ENCODE measurements around the gene SPATA1.
"Not testable (repeated sequence)": the region's sequence is repeated elsewhere in the genome, so short reads cannot be mapped to it uniquely, and the experiment has no call there.

Gene SPATA1

GRCh38 chr1:84505493-84506001 lies 639 bp upstream of the SPATA1 start:
- Histone ChIP-seq H3K79me2 (ENCODE audit: control insufficient read depth, low read length) (peaks cover 64% of the 10 kb centered on the region), H3K27ac (ENCODE audit: low read depth, low read length) (peak overlapping the region; percentile 87), H3F3A (ENCODE audit: control insufficient read depth, insufficient read depth) (peaks cover 29% of the 10 kb centered on the region), H3K4me2 (ENCODE audit: low read length) (peak overlapping the region; percentile 89), H3K9me3 (ENCODE audit: control insufficient read depth, insufficient read depth, low read length) (peaks cover 8% of the 10 kb centered on the region), H3K4me1 (ENCODE audit: control insufficient read depth, low read length) (peaks cover 33% of the 10 kb centered on the region), H4K20me1 (ENCODE audit: control insufficient read depth, insufficient read depth, low read depth, low read length) (peaks cover 16% of the 10 kb centered on the region; the same call in 1 of the 2 replicates), H3K27me3 (ENCODE audit: control insufficient read depth, low read length) (no peaks in the 10 kb centered on the region), H3K9me2 (replicated peaks; ENCODE audit: control insufficient read depth, low read length) (no peaks in the 10 kb centered on the region), H3K36me3 (ENCODE audit: control insufficient read depth, low read length) (peaks cover 44% of the 10 kb centered on the region), H3K4me3 (ENCODE audit: low read length) (peak overlapping the region; percentile 94)
- TF ChIP-seq EZH2phosphoT487 (IDR thresholded peaks at IDR 0.05; ENCODE audit: borderline replicate concordance, low read length) (no peak), CTCF (IDR thresholded peaks at IDR 0.05; ENCODE audit: low read depth, low read length, poor library complexity, severe bottlenecking) (no peak)

- TF ChIP-seq EZH2phosphoT487 (IDR thresholded peaks at IDR 0.05; ENCODE audit: borderline replicate concordance, low read length) (no peak), CTCF (IDR thresholded peaks at IDR 0.05; ENCODE audit: low read depth, low read length, poor library complexity, severe bottlenecking) (no peak)
- no peaks in the 10 kb centered on the region for H3K9me2 ChIP-seq (replicated peaks; ENCODE audit: control insufficient read depth, low read length)
Observed at GRCh38 chr1:84506729-84507453, 705 bp downstream of the SPATA1 start.

GRCh38 chr1:84507887-84508286 lies 1.7 kb downstream of the SPATA1 start:
- peaks cover 20% of the 10 kb centered on the region for H3F3A ChIP-seq (ENCODE audit: control insufficient read depth, insufficient read depth)
- peaks cover 16% of the 10 kb centered on the region; the same call in 1 of the 2 replicates for H4K20me1 ChIP-seq (ENCODE audit: control insufficient read depth, insufficient read depth, low read depth, low read length)
- H3K9me3 ChIP-seq (ENCODE audit: control insufficient read depth, insufficient read depth, low read length); H3K9me2 ChIP-seq (replicated peaks; ENCODE audit: control insufficient read depth, low read length); H3K27ac ChIP-seq (ENCODE audit: low read depth, low read length); H3K27me3 ChIP-seq (ENCODE audit: control insufficient read depth, low read length): not testable (repeated sequence)
- H3K4me1 ChIP-seq (ENCODE audit: control insufficient read depth, low read length) = peaks cover 29% of the 10 kb centered on the region
- H3K79me2 ChIP-seq (ENCODE audit: control insufficient read depth, low read length) = peaks cover 41% of the 10 kb centered on the region
- peaks cover 26% of the 10 kb centered on the region for H3K36me3 ChIP-seq (ENCODE audit: control insufficient read depth, low read length)
- H3K4me2 ChIP-seq (ENCODE audit: low read length) = peak overlapping the region; percentile 89
- peak overlapping the region; percentile 94 for H3K4me3 ChIP-seq (ENCODE audit: low read length)

More at GRCh38 chr1:84506729-84507453, 705 bp downstream of the SPATA1 start:
- Histone ChIP-seq H3K9me3 (ENCODE audit: control insufficient read depth, insufficient read depth, low read length) (peaks cover 8% of the 10 kb centered on the region), H3K36me3 (ENCODE audit: control insufficient read depth, low read length) (peaks cover 31% of the 10 kb centered on the region), H3K4me3 (ENCODE audit: low read length) (peak overlapping the region; percentile 94), H3F3A (ENCODE audit: control insufficient read depth, insufficient read depth) (peaks cover 23% of the 10 kb centered on the region), H3K27ac (ENCODE audit: low read depth, low read length) (peak overlapping the region; percentile 87), H4K20me1 (ENCODE audit: control insufficient read depth, insufficient read depth, low read depth, low read length) (peaks cover 16% of the 10 kb centered on the region; the same call in 1 of the 2 replicates), H3K27me3 (ENCODE audit: control insufficient read depth, low read length) (no peaks in the 10 kb centered on the region), H3K4me2 (ENCODE audit: low read length) (peak overlapping the region; percentile 89), H3K79me2 (ENCODE audit: control insufficient read depth, low read length) (peaks cover 51% of the 10 kb centered on the region), H3K4me1 (ENCODE audit: control insufficient read depth, low read length) (peaks cover 30% of the 10 kb centered on the region)

GRCh38 chr1:84508510-84508909 lies 2.3 kb downstream of the SPATA1 start:
- no peak overlapping the region for H3K4me2 ChIP-seq (ENCODE audit: low read length)
- H3K36me3 ChIP-seq (ENCODE audit: control insufficient read depth, low read length) = peaks cover 21% of the 10 kb centered on the region
- no peak overlapping the region for H3K4me3 ChIP-seq (ENCODE audit: low read length)
- no peak for TF ChIP-seq CTCF (IDR thresholded peaks at IDR 0.05; ENCODE audit: low read depth, low read length, poor library complexity, severe bottlenecking)
- no peak for TF ChIP-seq EZH2phosphoT487 (IDR thresholded peaks at IDR 0.05; ENCODE audit: borderline replicate concordance, low read length)
- H3K4me1 ChIP-seq (ENCODE audit: control insufficient read depth, low read length) = peaks cover 23% of the 10 kb centered on the region
- no peak overlapping the region for H3K27ac ChIP-seq (ENCODE audit: low read depth, low read length)
- peaks cover 34% of the 10 kb centered on the region for H3K79me2 ChIP-seq (ENCODE audit: control insufficient read depth, low read length)
- no peaks in the 10 kb centered on the region for H3K27me3 ChIP-seq (ENCODE audit: control insufficient read depth, low read length)
- H3K9me2 ChIP-seq (replicated peaks; ENCODE audit: control insufficient read depth, low read length) = no peaks in the 10 kb centered on the region
- H3K9me3 ChIP-seq (ENCODE audit: control insufficient read depth, insufficient read depth, low read length) = peaks cover 8% of the 10 kb centered on the region
- peaks cover 13% of the 10 kb centered on the region; the same call in 1 of the 2 replicates for H4K20me1 ChIP-seq (ENCODE audit: control insufficient read depth, insufficient read depth, low read depth, low read length)
- H3F3A ChIP-seq (ENCODE audit: control insufficient read depth, insufficient read depth) = peaks cover 20% of the 10 kb centered on the region
